ENCODE results near the gene ARHGEF39.
"Not testable (repeated sequence)": the region's sequence is repeated elsewhere in the genome, so short reads cannot be mapped to it uniquely, and the experiment has no call there.

The ARHGEF39 gene

DNA sequence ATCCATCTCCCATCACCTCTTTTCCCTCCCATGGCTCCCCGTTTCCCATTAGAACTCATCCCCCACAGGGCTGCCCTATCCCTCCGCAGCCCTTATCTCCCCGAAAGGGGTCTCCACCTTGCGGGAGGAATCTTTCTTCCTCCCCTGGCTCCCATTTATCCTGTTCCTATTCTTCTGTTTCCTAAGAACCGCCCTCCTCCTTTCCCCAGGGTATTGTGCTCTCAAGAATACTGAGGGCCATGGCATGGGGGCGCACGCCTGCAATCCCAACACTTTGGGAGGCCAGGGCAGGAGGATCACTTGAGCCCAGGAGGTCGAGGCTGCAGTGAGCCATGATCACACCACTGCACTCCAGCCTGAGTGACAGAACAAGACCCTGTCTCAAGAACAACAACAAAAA is 47.4 kb downstream of the ARHGEF39 start:
- H3K36me3 ChIP-seq (ENCODE audit: insufficient read depth, low read length), result no peaks in the 10 kb centered on the region
- H3K9ac ChIP-seq (ENCODE audit: insufficient read length), result no peak overlapping the region
- no peak for DNase-seq (ENCODE audit: low read depth, low spot score)
- no peaks in the 10 kb centered on the region for H3K9me3 ChIP-seq (ENCODE audit: low read depth, low read length)
- TF ChIP-seq EZH2 (IDR thresholded peaks at IDR 0.05) (no peak), FOXP2 (optimal IDR thresholded peaks at IDR 0.05; ENCODE audit: control extremely low read depth, extremely low read length, insufficient read depth) (no peak), POLR2AphosphoS5 (IDR thresholded peaks at IDR 0.05; ENCODE audit: borderline replicate concordance, low read depth, low read length) (no peak)
- H3K4me3 ChIP-seq, result no peak overlapping the region
- H3K27ac ChIP-seq, result no peak overlapping the region

DNA sequence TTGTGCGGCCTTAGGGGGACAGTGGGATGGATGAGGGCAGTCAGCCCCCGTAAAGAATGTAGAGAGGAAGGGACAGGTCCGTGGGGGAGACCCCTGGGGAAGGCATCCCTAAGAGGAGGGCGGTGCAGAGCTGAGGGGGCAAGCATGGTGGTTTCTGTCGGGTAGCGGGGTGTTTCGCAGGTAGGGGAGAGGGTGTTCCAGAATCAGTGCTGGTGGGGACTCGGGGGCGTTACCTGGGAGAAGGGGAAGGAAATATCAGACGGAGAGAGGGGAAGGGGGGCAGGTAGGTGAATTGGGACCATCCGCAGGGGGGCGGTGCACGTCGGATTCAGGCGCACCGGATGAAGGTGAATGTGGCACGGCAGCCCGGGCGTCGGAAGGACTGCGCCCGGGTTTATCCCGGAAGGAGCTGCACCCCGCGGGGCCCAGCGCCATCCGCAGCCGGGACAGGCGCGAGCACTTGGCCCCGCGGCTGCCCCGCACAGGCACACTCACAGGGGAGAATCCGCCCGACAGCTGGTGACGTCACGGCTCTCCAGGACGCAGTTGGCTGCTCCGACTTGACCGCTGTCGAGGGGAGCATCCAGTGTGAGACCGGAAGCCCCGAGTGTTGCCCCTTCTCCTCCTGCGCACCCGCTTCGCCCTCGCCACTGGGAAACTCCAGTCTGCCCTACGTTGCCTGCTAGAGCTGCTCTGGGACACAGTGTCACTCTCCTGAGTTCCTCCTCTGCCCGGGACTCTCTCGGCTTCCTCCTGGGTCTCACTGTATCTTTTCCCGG is 48.1 kb downstream of the ARHGEF39 start:
- H3K4me3 ChIP-seq, result peak overlapping the region; percentile 17; the same call in 1 of the 2 replicates
- H3K36me3 ChIP-seq (ENCODE audit: insufficient read depth, low read length), result no peaks in the 10 kb centered on the region
- DNase-seq (ENCODE audit: low read depth, low spot score), result no peak
- TF ChIP-seq POLR2AphosphoS5 (IDR thresholded peaks at IDR 0.05; ENCODE audit: borderline replicate concordance, low read depth, low read length), result no peak
- no peak for TF ChIP-seq EZH2 (IDR thresholded peaks at IDR 0.05)
- H3K9ac ChIP-seq (ENCODE audit: insufficient read length), result no peak overlapping the region
- no peak overlapping the region for H3K27ac ChIP-seq
- no peaks in the 10 kb centered on the region for H3K9me3 ChIP-seq (ENCODE audit: low read depth, low read length)

DNA sequence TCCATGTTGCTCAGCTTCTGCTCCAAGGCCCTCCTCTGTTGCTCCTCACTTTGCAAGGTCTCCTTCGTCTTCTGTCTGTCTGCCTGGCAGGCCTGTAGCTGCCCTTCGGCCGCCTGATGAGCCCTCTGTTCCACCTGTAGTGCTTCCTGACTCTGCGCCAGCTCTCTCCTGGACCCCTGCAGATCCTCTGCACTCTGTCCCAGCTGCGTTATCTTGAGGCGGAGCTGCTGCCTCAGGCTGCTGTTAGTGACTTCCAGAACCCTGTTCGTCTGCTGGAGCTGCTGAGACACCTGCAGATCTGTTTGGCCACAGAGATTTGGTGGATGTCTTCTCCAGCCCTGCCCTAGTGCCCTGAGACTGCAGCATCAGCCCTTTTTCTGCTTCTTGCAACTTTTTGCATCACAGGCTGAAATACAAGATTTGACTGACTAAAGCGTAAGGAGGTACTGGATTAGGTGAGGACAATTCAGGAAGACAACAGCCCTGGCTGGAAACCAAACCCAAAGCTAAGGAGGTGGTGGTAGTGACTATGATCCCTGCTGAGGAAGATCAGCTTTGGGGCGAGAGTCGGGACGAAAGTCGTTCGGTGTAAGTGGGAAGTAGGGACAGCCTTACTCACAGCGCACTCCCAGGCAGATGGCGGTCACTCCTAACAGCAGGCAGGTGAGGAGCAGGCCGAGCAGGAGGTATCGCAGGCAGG is 48.9 kb downstream of the ARHGEF39 start:
- TF ChIP-seq EZH2 (IDR thresholded peaks at IDR 0.05) (no peak), FOXP2 (optimal IDR thresholded peaks at IDR 0.05; ENCODE audit: control extremely low read depth, extremely low read length, insufficient read depth) (no peak), POLR2AphosphoS5 (IDR thresholded peaks at IDR 0.05; ENCODE audit: borderline replicate concordance, low read depth, low read length) (no peak)
- Histone ChIP-seq H3K4me3 (no peak overlapping the region), H3K9ac (ENCODE audit: insufficient read length) (no peak overlapping the region), H3K9me3 (ENCODE audit: low read depth, low read length) (no peaks in the 10 kb centered on the region), H3K27ac (no peak overlapping the region), H3K36me3 (ENCODE audit: insufficient read depth, low read length) (no peaks in the 10 kb centered on the region)
- no peak for DNase-seq (ENCODE audit: low read depth, low spot score)

DNA sequence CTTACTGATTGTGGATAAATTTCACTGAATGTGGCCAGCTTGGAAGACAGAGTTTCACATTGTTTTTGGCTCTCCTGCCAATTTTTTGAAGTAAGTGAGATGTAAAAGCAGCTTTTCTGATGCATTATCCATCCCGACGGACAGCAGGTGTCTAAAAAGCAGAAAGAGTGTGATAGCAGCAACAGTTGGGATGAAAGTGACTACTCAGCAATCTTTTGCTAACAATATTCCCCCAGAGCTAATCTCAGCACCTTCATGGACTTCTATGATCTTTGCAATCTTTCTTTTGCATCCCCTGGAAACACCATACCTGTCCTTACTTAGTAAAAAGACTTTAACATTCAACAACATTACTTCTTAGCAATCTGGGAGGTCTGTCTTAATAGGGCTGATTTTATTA is 52.2 kb downstream of the ARHGEF39 start:
- DNase-seq (ENCODE audit: low read depth, low spot score), result no peak
- H3K9ac ChIP-seq (ENCODE audit: insufficient read length), result no peak overlapping the region
- no peak overlapping the region for H3K4me3 ChIP-seq
- peaks cover 3% of the 10 kb centered on the region; the same call in 1 of the 2 replicates for H3K36me3 ChIP-seq (ENCODE audit: insufficient read depth, low read length)
- no peaks in the 10 kb centered on the region for H3K9me3 ChIP-seq (ENCODE audit: low read depth, low read length)
- TF ChIP-seq POLR2AphosphoS5 (IDR thresholded peaks at IDR 0.05; ENCODE audit: borderline replicate concordance, low read depth, low read length) (no peak), FOXP2 (optimal IDR thresholded peaks at IDR 0.05; ENCODE audit: control extremely low read depth, extremely low read length, insufficient read depth) (no peak), EZH2 (IDR thresholded peaks at IDR 0.05) (no peak)
- no peak overlapping the region for H3K27ac ChIP-seq

DNA sequence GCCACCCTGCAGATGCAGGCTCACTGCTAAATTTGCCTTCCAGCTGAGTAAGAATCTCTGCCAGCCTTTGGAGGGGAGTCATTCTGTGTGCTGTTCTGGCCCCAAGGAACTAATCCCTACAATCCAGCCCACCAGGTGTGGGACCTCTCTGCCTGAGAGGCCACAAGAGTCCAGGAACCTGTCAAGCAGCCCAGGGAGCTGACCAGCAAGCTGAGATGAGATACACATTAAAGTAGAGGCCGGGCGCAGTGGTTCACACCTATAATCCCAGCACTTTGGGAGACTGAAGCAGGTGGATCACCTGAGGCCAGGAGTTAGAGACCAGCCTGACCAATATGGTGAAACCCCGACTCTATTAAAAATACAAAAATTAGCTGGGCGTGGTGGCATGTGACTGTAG is 52.9 kb downstream of the ARHGEF39 start:
- H3K9ac ChIP-seq (ENCODE audit: insufficient read length); H3K9me3 ChIP-seq (ENCODE audit: low read depth, low read length); DNase-seq (ENCODE audit: low read depth, low spot score); H3K4me3 ChIP-seq; H3K36me3 ChIP-seq (ENCODE audit: insufficient read depth, low read length); H3K27ac ChIP-seq: not testable (repeated sequence)

DNA sequence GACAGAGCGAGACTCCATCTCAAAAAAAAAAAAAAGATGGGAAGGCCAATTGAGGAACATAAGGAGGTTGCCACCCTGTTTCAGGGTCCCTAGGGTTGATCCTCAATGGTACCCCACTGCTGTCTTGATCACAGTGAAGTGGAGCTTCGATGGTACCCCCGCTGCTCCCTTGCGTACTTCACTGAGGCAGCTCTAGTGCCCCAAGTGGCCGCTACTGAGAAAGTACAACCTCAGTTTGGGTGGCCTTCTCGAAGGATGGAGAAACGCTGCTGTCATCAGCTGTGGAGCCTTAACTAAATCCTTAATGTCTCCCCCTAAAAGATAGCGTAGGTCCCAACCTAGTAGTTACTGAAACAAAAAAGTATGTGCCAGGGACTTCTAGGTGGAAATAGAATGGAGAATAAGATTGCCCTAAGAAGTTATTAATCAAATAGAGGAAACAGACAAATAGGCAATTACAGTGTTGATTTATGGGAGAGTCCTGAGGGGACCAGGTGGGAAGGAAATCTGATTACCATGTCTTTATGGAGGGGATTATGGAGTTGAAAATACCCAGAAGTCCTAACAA is 53.7 kb downstream of the ARHGEF39 start:
- DNase-seq (ENCODE audit: low read depth, low spot score), result no peak
- no peak overlapping the region for H3K4me3 ChIP-seq
- H3K27ac ChIP-seq, result no peak overlapping the region
- TF ChIP-seq FOXP2 (optimal IDR thresholded peaks at IDR 0.05; ENCODE audit: control extremely low read depth, extremely low read length, insufficient read depth) (no peak), EZH2 (IDR thresholded peaks at IDR 0.05) (no peak), POLR2AphosphoS5 (IDR thresholded peaks at IDR 0.05; ENCODE audit: borderline replicate concordance, low read depth, low read length) (no peak)
- no peaks in the 10 kb centered on the region for H3K9me3 ChIP-seq (ENCODE audit: low read depth, low read length)
- H3K9ac ChIP-seq (ENCODE audit: insufficient read length), result no peak overlapping the region
- H3K36me3 ChIP-seq (ENCODE audit: insufficient read depth, low read length), result peaks cover 3% of the 10 kb centered on the region; the same call in 1 of the 2 replicates

DNA sequence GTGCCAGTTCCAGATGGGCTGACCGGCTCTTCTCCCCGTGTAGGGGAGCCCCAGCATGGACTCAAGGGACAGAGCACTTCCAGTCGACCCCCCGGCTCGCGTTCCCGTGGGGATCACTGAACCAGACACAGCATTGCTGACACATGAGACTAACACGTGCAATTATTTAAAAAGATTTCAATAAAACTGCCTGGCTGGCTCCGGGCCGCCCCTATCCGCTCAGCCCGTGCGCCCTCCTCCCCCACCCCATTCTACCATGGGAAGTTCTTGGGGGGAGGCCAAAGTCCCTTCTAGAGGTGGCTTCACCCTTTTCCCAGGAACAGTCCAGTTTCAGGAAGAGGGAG is 55.2 kb downstream of the ARHGEF39 start:
- no peaks in the 10 kb centered on the region for H3K9me3 ChIP-seq (ENCODE audit: low read depth, low read length)
- no peak overlapping the region for H3K9ac ChIP-seq (ENCODE audit: insufficient read length)
- peaks cover 3% of the 10 kb centered on the region; the same call in 1 of the 2 replicates for H3K36me3 ChIP-seq (ENCODE audit: insufficient read depth, low read length)
- DNase-seq (ENCODE audit: low read depth, low spot score), result no peak
- TF ChIP-seq EZH2 (IDR thresholded peaks at IDR 0.05) (no peak), FOXP2 (optimal IDR thresholded peaks at IDR 0.05; ENCODE audit: control extremely low read depth, extremely low read length, insufficient read depth) (no peak), POLR2AphosphoS5 (IDR thresholded peaks at IDR 0.05; ENCODE audit: borderline replicate concordance, low read depth, low read length) (no peak)
- H3K4me3 ChIP-seq, result no peak overlapping the region
- no peak overlapping the region for H3K27ac ChIP-seq

Data from SK-N-MC (cell line).